HG02943 (cell line): ENCODE measurements around the gene GNA15.

Experiments
- ATAC-seq: cut with Tn5 transposase; IDR thresholded peaks from one replicate; pipeline ENCODE4 v1.9.1; 2021; ENCODE audit warnings: mild to moderate bottlenecking, low read depth, moderate library complexity; ENCODE audit not compliant: unreplicated experiment

The GNA15 gene

DNA sequence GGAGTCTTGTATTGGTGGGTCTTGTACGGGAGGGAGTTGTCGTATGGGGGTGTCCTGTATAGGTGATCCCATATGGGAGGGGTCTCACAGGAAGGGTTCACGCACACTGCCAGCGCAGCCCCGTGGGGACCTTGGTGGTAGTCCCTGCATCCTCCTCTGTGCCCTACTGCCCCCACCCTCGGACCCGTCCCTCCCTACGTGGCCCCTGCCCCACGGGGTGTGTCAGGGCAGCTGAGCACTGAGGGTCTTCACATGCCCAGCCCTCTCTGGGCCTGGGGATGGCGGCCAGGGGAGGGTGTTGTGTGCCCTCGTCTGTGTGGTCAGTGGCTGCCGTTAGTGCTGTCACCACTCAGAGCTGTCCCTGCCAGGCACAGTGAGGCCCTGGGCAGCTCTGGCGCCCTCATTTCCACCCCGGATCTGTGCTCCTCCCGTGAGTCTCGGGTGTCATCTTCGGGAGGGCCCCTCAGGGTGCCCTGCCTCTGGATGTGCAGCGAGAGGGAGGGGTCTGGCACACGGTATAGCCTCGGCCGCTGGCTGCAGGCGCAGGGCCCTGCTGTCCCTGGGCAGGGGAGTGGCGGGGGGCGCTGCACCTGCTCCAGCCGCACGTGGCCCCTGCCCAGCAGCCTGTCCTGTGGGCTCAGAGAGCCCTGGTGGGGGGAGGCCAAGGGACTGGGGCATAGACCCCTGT lies 16.0 kb upstream of the GNA15 start:
- no peak for ATAC-seq

DNA sequence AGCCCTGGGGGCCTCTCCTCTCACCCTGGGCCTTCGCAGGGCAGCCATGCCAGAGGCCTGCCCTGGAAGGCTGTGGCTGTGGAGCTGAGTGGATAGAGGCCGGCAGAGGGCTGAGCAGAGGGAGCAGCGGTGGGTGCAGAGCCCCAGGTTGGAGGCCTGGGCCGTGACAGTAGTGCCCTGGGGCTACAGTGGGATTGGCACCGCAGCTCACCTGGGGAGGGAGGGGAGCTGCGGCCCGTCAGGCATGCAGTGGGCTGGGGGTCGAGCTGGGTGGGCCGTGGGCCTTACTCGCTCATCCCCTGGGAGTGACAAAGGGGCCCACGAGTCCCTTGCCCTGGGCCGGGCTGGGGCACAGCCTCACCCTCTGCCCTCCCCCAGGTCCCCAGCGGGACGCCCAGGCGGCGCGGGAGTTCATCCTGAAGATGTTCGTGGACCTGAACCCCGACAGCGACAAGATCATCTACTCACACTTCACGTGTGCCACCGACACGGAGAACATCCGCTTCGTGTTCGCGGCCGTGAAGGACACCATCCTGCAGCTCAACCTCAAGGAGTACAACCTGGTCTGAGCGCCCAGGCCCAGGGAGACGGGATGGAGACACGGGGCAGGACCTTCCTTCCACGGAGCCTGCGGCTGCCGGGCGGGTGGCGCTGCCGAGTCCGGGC lies 15.1 kb upstream of the GNA15 start:
- ATAC-seq: no peak

DNA sequence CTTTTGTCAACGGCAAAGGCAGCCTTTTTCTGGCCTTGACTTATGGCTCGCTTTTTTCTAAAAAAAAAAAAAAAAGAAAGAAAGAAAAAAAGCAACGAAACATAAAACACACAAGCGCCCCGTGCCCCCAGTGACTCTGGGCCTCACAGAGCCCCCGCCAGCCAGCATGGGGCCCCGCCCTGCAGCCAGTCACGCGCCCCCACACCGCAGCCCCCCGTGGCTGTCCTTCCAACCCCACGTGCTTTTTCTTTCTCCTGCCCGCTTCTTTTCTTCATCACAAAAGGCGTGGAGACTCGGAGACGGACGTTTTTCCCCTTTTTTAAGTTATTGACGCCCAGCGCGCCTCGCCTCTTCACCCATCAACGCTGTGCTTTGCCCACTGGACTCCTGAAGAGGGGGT lies 14.4 kb upstream of the GNA15 start:
- ATAC-seq: no peak

DNA sequence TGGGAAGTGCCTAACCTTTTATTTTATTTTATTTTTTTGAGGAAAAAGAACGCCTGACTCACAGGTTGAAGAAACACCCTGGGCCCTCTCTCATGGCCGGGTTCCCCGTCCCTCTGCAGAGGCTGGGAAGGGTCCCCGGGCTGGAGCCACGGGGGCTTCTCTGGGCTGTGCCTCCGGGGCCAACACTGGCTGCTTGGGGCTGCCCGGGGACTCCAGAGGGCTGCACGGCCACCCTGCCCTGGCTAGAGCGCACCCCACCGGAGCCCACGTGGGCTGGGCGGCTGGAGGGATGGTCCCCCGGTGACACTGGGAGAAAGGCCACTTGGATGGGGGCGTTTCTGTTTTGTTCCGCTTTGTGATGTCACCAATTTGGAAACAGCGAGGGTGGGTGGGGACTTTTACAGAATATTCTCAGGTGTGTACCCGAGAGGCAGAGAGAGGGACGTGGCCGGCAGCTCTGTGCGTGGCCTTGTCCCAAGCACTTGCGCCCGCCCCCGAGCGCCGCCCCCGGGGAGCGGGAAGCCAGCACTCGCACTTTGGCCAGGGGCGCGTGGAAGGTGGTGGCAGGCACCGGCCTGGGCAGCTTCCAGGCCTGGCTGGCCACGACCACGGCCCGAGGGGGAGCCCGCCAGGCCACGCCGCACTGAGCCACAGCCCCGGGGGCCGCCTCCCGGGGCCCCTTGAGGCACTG lies 13.9 kb upstream of the GNA15 start:
- no peak for ATAC-seq

DNA sequence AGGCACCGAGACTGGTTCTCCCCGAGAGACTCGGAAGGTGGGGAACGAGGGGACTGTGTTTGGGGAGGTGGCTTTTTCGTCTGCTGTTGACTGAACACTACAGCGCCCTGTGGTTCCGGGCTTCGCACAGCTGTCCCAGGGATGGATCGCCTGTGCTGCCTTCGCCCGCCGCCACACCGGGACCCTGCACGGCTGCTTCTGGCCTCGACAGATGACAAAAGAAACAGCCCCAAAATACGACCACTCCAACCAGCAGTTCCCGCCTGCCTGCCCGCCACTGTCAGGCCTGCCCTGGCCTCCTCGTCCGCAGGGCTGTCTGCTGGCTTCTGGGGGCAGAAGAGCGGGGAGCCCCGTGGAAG lies 13.3 kb upstream of the GNA15 start:
- no peak for ATAC-seq

DNA sequence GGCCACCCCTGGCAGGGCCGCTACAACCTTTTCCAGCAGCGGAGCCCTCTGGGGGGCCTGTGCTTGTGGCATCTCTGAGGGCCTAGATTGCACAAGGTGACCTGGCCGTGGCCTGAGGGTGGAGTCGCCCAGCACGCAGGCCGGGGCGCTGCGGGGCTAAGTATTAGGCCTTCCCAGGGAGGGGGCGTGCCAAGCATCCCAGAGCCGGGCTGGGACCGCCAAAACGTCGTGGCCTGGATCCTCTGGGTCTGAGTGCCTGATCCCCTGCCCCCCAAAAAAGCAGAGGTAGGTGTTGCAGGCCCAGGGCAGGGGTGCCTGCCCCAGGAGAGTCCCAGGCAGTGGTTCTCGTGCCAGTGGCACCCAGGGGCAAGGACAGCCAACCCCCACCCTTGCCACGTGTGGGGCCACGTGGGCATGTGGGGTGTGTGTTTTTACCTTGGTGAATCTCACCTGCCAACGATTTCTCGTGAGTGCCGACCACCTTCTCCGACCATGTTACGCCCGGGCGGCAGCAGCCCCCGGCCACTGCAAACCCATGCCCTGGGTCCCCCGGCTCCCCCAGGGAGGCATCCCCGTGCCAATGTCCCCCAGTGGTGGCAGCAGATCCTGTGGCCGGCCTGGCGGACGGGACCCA lies 12.6 kb upstream of the GNA15 start:
- ATAC-seq: no peak

DNA sequence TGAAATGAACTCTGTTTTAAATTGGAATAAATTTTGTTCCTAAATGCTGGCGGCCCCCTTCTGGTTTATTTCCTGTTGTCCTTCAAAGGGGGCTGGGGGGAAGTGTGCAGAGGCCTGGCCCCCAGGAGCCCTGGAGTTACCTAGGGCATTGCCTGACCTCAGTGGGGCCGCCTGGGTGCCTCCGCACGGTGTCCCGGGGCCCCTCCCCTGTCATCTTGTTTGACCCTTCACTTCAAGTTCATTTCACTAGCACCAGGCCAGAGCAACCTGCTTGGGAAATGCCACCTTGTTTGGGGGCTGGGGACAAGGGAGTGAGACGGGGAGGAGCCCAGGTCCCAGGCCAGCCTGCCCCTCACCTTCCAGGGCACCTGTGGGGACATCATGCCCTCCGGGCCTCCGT lies 11.9 kb upstream of the GNA15 start:
- no peak for ATAC-seq

DNA sequence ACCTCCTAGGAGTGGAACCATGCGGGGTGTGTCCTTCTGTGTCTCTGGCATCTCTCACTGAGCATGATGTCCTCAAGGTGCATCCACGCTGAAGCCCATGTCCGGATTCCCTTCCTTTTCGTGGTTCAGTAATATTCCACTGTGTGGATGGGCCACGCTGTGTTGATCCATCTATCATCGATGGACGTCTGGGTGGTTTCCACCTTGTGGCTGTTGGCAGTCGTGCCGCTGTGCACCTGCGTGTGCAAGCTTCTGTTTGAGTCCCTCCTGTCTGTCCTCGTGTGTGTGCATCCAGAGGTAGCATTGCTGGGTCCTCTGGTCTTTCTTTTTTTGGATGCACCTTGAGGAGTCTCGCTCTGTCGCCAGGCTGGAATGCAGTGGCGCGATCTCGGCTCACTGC lies 11.2 kb upstream of the GNA15 start:
- ATAC-seq: no peak

DNA sequence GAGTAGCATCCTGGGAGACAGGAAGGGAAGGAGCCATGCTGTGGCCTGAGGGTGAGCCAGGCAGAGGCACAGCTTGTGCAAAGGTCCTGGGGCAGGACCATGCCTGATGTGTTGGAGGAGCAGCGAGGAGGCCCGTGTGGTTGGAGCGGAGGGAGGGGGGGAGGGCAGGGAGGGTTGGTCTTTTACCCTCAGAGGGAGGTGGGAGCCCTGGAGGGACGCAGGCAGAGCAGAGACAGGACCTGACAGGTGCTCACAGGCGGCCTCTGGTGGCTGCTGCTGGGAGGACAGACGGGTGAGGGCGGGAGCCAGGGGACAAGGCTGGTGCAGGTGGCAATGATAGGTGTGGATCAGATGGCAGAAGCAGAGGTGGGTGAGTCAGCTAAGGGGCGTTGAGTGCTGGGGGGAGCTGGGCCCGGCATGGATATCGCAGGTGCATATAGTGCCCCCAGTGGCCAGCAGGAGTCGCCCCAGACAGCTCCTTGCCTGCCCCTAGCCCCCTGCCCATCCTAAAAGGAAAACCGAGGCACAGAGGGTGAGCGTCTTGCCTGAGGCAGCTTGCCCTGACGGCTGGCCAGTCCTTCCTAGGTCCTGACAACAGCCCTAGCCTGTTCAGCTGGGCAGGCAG lies 9.8 kb upstream of the GNA15 start:
- no peak for ATAC-seq

DNA sequence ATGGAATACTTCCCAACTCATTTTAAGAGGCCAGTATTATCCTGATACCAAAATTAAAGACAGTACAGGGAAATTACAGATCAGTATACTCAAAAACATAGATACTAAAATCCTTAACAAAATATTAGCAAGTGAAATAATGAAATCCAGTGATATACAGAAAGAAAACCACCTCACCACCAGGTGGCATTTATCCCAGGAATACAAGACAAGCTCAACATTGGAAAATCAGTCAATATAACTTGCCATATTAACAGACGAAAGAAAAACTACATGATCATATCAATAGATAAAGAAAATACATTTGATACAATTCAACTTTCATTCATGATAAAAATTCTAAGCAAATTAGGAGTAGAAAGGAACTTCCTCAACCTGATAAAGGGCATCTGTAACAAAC lies 6.7 kb upstream of the GNA15 start:
- no peak for ATAC-seq

DNA sequence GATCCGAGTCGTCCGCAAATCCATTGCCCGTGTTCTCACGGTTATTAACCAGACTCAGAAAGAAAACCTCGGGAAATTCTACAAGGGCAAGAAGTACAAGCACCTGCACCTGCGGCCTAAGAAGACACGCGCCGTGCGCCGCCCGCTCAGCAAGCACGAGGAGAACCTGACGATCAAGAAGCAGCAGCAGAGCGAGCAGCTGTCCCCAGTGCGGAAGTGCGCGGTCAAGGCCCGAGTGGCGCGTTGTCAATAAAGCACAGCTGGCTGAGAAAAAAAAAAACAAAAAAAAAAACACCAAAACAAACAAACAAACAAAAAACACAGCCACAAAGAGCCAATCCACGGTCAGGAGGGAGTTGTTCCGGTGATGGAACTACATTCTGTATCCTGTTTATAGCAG lies 4.7 kb upstream of the GNA15 start:
- ATAC-seq: no peak

DNA sequence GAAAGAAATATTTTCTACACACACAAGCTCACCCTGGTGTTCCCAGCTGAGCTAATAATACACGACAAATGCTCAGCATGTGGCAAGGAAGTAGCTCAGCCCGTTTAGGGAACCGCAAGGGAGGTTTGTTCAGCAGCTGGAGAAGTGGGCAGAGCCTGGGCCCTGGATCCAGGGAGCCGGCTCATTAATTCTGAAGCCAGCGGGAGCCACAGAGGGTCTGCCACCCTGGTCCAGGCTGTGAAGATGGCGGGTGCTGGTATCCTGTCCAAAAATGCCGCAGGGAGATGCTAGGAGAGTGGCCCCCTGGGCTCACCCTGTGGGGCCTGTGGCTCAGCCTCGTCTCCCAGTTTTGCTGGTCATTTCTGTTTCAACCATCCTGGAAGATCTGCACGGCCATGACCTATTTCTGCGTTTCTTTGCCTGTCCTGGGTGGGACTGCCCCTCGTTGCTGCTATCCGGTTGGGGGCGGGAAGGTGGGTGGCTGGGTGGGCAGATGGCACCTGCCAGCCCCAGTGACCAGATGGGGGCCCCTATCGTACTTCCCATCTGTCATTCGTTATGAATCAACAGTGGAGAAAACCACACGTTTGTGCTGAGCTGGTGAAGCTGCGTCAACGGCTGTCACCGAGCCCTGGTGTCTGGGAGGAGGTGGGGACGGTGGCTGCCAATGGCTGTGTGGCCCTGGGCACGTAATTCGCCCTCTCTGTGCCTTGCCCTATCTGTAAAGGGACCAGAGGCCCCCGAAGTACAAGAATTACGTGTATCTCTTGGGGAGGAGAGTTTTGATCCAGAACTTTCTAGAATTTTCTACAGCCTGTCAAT lies 2.7 kb upstream of the GNA15 start:
- no peak for ATAC-seq

DNA sequence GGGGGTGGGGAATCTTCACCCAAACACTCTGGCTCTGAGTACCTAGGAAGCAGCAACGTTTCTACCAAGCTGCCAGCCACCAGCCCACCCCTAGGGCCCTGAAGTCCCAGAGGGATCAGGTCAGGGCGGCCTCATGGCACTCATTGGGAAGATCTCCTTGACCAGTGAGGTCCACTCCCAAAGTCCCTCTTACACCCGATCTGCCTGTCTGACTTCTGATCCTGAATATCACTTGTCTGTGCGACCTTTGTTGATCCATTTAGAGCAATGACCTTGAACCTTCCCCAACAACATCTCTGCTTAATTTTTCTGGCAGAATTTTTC lies 2.1 kb upstream of the GNA15 start:
- no peak for ATAC-seq

DNA sequence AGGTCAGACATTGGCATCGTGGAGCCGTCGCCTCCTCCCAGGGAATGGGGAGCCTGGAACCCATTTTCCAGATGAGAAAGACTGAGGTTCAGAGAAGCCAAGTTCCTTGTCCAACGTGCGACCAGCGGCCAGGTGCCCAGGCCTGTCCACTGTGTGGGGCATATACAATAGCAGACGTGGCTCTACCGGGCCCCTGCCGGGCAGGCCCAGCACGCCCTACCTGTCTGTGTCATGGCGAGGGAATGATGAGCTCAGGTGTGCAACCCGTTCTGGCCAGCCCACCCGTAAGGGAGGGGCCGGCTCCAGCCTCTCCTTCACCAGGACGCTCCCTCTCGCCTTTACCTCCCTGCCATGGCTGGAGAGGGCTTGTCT lies 837 bp downstream of the GNA15 start:
- no peak for ATAC-seq

DNA sequence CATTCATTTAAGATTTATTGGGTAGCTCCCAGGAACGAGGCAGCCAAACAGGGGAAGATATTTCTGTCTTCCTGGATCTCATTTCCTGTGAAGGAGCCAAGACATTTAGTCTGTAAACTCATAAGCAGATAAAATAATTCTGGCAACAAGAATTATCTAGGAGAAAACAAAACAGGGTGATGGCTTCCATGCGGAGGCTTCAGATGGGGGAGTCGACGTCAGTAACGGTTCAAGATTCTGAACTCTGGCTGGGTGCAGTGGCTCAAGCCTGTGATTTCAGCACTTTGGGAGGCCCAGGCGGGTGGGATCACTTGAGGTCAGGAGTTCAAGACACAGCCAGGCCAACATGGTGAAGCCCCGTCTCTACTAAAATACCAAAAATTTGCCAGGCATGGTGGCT lies 1.3 kb downstream of the GNA15 start:
- no peak for ATAC-seq

DNA sequence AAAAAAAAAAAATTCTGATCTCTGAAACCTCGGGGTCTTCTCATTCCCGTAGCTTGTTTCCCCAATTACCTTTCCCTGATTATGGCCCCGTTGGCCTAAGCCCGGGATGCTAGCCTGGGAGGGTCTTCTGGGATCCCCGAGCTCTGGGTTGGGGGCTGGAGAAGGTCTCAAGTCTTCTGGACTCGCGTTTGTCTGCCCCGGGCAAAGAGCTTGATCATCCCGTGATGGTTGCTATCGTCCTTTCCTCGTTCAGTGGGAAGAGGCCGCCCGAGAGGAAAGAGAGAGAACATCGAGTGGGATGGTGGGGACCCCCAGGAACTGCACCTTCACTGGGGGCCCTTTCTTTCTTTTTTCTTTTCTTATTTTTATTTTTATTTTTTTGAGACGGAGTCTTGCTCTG lies 2.4 kb downstream of the GNA15 start:
- no peak for ATAC-seq

DNA sequence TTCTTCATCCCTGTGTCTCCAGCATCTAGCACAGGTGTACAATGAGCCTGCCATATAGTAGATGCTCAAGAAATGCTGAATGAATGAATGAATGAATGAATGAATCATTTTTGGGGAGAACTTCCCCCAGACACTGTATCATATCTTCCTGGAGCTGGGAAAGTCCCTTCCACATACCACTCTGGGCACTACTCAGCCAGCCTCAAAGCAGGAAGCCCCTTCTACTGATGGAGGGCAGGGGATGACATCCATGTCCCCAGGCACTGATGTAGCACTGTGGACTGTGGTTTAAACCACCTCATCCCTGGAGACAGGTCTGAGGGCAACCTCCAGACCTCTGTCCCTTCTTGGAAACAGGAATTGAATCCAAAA lies 4.8 kb downstream of the GNA15 start:
- ATAC-seq: no peak

DNA sequence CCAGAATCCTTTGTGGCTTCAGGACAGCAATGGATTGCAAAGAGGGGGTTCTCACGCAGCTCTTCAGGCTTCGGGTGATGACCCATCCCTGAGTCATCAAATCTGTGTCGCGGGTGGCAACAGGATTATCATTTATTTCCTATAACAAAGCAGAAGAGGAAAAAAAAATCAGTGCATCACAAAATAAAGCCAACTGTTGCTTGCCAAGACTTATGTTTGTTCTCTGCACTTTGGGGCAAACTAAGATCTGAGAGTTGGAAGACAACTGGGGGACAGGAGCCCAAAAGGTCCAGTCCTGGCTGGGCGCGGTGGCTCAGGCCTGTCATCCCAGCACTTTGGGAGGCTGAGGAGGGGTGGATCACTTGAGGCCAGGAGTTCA lies 6.4 kb downstream of the GNA15 start:
- no peak for ATAC-seq

DNA sequence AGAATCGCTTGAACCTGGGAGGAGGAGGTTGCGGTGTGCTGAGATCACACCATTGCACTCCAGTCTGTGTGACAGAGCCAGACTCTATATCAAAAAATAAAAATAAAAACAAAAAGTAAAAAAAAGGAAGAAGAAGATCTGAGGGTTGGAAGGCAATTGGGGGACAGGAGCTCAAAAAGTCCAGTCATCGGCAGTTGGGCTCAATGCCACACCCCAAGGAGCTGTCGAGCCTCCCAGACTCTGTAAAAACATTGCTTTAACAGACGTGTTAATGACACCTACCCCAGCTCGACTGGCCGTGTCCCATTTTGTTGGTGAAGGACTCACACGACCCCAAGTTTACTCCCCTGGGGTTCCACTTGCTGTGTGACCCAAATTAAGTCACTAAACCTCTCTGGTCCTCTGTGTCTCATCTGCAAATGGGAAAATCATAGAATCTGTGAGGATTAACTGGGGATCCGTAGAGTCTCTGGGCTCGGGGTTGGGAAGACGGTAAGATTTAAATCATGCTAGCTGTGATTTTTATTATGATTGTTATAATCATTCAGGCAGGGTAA lies 7.0 kb downstream of the GNA15 start:
- ATAC-seq: no peak

DNA sequence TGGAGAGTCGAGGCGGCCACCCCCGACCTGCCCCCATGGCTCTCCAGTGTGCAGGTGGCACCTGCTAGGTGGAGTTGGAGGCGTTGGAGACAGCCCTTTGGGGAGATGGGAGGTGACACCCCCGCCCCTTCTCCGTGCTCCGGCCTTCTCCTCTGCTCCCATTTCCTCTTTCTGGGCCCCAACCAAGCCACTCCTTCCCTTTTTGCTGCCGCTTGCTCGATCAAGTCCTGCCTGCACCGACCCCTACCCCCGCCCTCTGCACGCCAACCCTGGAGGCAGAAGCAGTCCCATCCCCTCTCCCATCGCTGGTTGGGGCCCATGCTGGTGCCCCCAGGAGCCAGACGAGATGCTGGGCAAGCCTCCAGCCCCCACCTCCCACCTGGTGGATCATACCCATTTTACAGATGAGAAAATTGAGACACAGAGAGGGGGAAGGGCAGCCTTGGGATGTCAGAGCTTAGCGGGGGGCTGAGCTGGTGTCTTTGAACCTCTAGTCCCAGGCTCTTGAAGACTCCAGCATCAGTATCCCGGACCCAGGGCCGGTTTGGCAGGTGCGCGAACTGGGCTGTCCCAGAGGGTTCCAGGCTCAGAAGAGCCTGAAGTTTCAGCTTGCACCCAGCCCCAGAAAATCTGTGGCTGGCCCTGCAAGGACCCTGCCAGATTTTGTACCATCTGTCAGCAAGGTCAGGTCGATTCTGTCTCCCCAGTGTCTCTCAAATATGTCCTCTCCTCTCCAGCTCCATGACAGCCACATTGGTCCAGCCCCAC lies 10.3 kb downstream of the GNA15 start:
- ATAC-seq: no peak
